HG03469 (cell line): ENCODE data around the gene ACSM2B.
"Not testable (repeated sequence)": the region's sequence is repeated elsewhere in the genome, so short reads cannot be mapped to it uniquely, and the experiment has no call there.

Source experiments
- ATAC-seq: cut with Tn5 transposase; IDR thresholded peaks from one replicate; pipeline ENCODE4 v1.9.1; 2021; ENCODE audit warnings: mild to moderate bottlenecking, moderate library complexity, moderate number of reproducible peaks; ENCODE audit not compliant: unreplicated experiment

Gene ACSM2B

DNA sequence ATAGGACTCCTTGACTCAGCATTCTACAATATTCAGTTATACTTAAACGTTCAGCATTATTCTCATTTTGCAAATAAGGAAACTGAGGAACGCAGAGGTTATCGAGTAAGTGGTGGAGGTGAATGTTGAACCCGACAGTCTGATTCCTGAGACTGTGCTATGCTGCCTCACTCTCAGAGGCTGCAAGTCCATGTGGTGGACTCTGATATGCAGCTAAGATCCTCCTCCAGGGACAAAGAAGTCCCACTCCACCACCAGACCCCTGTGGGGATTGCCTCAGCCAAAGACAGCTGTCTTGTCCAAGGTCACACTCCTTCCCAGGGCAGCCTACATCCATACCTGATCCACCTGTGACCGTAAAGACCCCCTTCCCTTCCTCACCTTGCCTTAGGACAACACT is 37.5 kb downstream of the ACSM2B start:
- ATAC-seq, result no peak

DNA sequence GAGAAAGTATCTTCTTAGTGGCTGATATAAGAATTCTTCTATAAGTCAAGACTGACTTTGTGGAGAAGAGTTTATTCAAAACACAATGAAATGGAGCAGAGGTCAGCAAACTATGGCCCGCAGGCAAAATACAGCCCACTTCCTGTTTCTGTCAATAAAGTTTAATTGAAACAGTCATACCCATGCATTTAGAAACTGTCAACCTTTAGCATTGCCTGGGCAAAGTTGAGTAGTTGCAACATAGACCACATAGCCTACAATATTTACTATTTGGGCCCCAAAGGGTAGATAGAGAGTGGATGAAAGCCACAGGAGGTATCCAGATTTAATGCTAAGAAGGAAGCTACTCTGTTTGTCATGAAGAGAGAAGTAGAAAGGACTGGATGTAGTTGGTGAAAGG is 38.0 kb downstream of the ACSM2B start:
- no peak for ATAC-seq

DNA sequence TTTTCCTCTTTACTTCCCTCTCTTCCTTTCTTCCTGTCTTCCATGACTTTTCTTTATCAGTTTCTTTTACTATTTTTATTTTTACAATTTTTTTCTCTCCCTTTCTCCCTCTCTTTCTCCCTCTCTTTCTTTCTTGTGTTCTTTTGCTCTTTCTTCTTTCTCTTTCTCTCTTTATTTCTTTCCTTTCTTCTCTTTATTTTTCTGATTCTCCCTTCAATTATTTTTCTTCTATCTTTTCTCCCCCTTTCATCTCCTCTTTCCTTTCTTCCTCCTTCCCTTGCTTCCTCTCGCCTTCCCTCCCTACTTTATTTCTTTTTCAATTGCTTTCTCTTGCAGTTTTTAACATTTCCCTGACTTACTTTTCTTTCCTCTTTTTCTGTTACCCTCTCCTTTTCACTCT is 39.5 kb downstream of the ACSM2B start:
- not testable (repeated sequence) for ATAC-seq

DNA sequence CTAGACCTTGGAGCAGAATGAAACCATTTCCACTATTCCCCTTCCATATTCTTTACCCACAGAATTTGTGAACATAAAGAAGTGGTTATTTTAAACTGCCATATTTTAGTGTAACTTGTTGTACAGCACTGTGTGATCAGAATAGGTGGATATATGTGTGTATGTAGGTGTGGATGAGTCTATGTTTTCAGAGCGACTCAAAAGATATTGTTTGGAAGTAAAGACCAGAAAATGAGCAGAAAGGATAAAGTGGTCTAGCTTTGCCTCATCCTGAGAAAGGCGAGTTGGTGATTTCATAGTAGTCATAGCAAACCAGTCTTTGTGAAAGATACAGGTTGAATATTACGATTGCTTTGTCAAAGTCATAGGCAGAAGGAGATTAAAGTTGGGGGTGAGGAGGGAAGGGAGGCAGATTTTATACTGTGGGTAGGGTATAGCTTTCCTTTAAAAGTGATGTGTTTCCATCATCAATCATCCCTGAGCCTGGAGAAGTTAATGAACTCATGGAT is 43.8 kb downstream of the ACSM2B start:
- ATAC-seq, result not testable (repeated sequence)

DNA sequence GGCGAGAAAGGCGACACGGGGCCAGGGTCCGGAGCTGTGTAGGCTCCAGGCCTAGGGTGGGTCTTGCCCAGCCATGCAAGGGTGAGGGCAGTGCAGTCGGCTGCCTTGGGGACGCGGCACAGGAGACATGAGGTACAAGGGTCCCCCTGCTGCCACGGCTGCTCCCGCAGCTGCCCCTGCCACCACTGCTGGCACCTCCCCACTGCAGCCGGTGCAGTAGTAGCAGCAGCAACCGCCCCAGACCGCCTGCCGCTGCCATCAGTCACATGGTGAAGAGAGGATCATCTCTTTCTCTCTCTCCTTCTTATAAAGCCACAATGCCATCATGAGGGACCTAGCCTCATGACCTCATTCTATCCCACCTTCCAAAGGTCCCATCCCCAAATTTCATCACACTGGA is 44.4 kb downstream of the ACSM2B start:
- not testable (repeated sequence) for ATAC-seq

DNA sequence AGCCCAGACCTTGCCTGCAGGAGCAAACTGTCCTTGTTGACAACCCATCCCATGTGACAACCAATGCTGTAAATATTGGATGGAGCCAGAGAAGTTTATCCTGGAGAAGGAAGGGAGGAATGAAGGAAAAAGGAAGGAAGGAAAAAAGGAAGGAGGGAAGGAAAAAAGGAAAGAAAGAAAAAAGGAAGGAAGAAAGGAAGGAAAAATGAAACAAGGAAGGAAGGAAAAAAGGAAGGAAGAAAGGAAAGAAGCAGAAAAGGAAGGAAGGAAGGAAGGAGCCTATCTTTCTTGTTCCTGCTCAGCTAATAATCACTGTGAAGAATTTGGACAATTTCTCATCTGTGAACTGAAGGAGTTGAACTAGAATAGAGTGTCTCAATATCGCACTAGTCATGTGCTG is 56.1 kb downstream of the ACSM2B start:
- no peak for ATAC-seq

DNA sequence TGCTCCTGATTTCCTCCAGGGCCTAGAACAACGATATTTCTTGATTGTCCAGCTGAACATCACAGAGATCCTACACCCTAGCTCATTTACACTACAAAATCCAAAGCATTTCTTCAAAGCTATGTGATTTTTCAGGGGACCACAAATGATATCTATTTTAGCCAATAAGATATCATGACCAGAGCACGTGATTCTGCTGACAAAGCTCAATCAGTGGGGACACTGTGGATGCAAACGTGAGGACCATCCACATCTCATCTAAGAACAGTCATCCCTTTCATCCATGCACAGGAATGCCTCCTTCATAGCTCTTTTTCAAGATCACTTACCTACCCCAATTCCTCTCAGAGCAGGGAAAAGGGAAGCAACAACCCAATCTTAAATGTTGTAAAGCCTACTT is 56.9 kb downstream of the ACSM2B start:
- no peak for ATAC-seq

DNA sequence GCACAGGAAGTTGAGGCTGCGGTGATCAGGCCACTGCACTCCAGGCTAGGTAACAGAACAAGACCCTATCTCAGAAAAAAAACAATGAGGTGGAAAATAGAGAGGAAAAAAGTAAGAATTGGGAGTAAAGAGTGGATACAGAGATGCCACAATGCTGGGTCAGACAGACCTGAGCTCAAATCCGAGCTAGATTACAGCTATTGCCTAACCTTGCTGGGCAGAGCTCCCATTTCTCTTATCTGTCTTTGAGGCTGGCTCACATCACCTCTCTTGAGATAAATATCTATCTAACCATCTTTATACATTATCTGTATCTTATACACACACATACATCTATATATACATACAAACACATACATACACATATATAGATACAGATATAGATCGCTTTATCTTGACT is 59.0 kb downstream of the ACSM2B start:
- no peak for ATAC-seq

DNA sequence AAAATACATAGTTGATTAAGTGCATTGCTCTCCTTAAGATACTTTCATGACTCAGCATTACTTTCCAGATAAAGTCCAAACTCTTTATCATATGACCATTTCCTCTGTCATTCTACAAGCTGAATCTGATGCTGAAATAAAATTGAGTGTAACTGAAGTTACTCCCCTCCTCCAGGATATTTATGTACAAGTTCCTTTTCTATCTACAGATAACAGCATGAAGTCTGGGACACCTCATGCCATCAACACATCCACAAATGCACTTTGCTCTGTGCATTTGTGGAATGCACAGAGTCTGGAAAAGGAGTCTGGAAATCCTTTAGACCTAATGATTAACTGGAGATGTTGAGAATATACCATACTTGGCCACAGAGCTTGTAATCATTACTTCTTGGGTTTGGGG is 60.5 kb downstream of the ACSM2B start:
- ATAC-seq, result no peak

DNA sequence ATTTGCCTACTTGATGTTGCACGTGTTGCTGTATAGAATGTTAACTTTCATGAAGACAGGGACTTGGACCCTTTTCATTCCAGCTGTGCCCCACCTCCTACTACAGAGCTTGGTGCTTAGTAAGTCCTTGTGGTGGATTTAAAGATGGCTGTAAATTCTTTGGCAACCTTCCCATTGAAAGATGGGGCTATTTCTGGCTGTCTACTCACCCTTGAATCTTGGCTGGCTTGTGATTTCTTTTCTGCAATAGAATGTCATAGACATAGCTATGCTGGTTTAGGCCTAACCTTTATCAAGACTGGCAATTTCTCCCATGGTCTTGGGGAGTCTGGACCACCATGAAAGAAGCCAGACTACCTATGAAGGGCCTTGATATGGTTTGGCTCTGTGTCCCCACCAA is 65.8 kb downstream of the ACSM2B start:
- no peak for ATAC-seq

DNA sequence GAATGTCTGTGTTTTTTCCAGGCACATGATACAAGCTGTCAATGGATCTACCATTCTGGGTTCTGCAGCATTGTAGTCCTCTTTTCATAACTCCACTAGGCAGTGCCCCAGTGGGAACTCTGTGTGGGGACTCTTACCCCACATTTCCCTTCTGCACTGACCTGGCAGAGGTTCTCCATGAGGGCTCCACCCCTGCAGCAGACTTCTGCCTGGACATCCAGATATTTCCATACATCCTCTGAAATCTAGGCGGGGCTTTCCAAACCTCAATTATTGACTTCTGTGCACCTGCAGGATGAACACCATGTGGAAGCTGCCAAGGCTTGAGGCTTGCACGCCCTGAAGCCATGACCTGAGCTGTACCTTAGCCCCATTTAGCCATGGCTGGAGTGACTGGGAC is 68.9 kb downstream of the ACSM2B start:
- no peak for ATAC-seq

DNA sequence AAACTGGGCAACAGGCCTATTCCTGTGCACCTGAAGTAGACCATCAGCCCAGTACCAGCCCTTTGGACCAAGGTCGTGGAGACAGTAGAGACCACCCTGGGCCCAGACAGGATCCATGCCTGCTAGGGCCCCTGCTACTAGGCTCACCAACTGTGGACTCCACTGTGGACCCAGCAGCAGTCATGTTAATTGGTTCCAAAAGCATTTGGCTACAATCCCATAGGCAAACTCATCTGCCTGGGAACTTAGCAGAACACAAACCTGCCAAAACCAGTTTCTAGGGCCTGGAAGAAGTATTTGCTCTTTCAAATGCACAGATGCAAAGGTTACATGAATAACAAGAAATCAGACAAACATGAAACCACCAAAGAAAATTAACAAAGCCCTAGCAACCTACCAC is 71.7 kb downstream of the ACSM2B start:
- ATAC-seq, result no peak

DNA sequence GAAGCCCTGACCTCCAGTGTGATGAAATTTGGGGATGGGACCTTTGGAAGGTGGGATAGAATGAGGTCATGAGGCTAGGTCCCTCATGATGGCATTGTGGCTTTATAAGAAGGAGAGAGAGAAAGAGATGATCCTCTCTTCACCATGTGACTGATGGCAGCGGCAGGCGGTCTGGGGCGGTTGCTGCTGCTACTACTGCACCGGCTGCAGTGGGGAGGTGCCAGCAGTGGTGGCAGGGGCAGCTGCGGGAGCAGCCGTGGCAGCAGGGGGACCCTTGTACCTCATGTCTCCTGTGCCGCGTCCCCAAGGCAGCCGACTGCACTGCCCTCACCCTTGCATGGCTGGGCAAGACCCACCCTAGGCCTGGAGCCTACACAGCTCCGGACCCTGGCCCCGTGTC is 84.7 kb downstream of the ACSM2B start:
- ATAC-seq, result not testable (repeated sequence)

DNA sequence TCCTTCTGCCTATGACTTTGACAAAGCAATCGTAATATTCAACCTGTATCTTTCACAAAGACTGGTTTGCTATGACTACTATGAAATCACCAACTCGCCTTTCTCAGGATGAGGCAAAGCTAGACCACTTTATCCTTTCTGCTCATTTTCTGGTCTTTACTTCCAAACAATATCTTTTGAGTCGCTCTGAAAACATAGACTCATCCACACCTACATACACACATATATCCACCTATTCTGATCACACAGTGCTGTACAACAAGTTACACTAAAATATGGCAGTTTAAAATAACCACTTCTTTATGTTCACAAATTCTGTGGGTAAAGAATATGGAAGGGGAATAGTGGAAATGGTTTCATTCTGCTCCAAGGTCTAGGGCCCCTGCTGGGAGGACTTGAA is 85.2 kb downstream of the ACSM2B start:
- not testable (repeated sequence) for ATAC-seq
